HG02759 (cell line): ENCODE data around the gene VPS72.

Source experiments
- ATAC-seq: cut with Tn5 transposase; IDR thresholded peaks from one replicate; pipeline ENCODE4 v1.9.1; 2021; ENCODE audit warnings: mild to moderate bottlenecking, moderate library complexity; ENCODE audit not compliant: unreplicated experiment

VPS72 gene

DNA sequence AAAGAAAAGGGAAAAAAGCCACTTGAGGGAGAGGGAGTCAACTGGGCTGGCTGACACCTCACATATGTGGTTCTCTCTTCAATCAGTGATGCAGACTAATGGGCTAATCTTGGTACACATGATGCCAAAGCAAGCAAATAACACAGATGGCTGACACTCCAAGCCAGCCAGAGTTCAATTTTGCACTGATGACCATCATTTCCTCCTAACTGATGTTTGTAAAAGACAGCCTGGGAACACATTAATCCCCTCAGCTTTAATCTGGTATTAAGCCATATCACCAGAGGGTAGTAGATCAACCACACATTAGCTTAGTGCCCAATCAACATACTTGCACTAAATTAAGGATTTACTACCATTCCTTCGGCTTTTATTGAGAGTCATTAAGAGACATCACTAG lies 2.8 kb downstream of the VPS72 start:
- no peak for ATAC-seq

DNA sequence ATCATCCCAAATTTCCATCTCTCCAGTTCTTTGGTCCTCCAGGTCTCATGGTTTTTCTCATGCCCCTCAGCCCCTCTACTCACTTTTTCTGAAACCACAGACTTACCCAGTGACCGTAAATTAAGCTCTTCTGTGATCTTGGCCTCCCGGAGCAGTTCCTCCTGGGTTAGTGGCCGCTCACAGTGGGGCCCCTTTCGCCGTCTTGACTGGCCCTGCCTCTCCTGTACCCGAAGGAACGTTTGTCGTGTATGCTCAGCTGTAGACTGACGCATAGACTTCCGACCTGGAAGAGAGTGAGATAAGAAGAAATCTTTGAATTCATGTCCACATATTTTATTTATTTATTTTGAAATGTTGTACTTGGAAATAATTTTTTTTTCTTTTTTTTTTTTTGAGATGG lies 5.8 kb downstream of the VPS72 start:
- ATAC-seq, result no peak

GRCh38 chr1:151176514-151177045 lies 13.4 kb downstream of the VPS72 start:
- ATAC-seq, result no peak

DNA sequence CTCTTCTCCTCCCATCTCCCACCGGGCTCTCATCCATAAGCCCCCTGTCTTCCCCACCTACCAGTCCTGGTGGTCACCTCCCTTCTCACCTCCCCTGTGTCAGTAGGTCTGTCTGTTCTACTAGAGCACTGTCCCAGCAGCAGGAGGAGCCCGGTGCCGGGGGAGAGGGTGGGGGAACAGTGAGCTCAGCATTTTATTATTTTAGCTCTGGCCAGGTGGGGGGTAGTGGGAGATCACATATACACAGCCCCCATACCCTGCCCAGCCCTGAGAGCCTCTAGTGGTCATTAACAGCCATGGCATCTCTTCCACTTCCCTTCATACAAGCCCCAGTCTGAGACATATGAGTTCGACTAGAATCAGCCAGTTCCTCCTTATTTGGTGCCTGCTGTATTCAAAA lies 14.1 kb downstream of the VPS72 start, which contains the start of gene TMOD4:
Gene TMOD4, minus strand, starts transcription at position 119 of the 400 bp plus-strand sequence. CDS start 1,106 bp downstream, outside the sequence.
- no peak for ATAC-seq

DNA sequence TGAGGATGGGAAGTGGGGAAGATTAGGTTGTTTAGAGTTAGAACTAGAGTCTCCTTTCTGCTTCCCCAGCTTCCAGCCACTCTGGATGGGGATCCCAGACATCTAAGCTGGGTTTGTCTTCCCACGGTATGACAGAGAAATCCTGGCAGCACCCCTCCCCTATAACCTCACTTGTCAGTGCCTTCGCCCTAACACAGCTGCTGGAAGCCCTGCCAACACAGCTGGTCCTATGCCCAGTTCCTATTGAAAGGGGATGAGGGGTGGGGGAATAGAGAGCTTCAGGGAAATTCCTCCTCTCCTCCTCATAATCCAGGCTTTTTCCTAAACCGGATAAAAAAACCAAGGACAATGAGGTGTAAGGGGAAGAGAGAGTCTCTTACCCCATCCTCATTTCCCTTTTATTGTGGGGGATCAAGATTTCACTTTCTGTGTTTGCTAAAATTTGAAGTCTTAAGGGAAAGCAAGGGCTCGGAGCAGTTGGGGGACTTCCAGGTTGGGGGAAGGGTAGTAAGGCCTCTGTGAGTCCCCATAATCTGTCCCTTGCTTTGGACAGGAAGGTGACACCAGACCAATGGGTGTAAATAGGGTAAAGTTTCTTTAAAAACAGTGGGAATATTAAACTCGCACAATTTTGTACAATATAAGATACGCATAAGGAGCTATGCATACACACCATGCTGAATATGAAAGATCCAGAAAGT lies 14.8 kb downstream of the VPS72 start:
- ATAC-seq, result no peak

DNA sequence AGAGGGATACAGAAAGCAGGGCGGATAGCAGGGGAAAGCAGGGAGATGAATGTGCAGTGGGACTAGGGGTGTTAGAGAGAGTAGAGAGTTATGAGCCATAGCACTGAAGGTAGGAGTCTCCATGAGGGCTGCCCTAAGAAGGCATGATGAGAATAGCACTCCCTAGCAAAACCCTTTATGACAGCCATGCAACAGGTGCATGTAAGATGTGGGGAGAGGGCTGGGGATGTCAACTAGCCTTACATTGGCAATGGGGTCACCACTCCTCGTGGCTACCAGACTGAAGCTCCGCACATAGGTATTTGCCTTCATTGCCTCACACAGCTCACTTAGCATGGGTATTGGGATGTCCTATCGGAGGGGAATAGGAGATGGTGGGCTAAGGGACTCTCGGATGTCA lies 18.8 kb downstream of the VPS72 start:
- ATAC-seq, result no peak

DNA sequence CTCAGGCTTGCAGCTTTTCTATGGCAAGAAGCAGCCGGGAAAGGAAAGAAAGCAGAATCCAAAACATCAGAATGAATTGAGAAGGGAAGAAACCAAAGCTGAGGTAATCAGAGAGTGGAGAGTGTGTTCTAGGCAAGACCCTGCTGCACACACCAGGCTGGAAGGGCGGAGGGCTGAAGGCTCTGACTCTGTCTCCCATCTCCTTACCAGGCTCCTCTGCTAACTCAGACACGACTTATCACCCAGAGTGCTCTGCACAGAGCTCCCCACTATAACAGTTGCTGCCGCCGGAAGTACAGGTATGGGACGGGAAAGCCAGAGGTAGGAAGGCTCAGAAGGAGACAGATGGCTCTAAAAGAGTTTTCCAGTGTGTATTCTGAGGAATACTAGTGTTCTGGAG lies 22.9 kb downstream of the VPS72 start:
- no peak for ATAC-seq

GRCh38 chr1:151166505-151166956 lies 23.5 kb downstream of the VPS72 start:
- ATAC-seq, result no peak

DNA sequence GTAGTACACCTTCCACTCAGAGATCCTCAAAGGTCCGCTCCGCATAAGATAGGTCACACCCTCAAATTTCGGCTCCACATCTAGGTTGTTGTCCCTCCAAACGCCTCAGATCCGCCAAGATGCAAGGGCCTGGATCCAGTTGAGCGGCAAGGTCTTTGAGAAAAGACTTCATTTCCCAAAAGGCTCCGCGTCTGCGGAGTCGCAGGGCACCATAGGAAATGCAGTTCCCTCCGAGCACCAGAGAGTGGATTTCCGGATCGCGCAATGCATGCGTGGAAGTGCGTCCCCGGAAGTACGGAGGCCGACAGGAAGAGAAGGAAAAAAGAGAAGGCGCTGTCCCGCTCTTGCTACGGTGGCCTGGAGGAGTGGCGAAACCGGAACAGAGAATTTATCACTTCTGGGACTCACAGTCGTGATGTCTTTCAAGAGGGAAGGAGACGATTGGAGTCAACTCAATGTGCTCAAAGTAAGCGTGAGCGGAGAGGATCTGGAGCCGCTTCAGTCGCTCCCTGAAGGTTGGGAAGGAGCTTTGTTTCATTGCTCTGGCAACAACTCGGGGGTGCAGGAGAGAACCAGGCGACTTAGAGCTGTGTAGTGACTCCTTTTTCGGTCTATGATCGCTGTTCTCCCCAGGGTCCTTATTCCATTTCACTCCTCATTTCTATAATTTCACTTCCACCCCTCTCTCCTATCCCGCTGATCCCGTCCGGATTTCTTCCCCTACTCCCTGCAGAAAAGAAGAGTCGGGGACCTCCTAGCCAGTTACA lies 24.1 kb downstream of the VPS72 start, which contains the start of the genes LYSMD1 and SCNM1:
Gene LYSMD1, minus strand, starts transcription at position 165 of the 767 bp plus-strand sequence. CDS start 644 bp downstream, outside the sequence.
Gene SCNM1, plus strand, starts transcription at position 407 of the 767 bp plus-strand sequence. Its CDS starts 9 bp downstream, at position 416.
- ATAC-seq, result peak; percentile 90

- ATAC-seq, result peak; percentile 3
Measured at GRCh38 chr1:151165281-151165737, 24.7 kb downstream of the VPS72 start.

DNA sequence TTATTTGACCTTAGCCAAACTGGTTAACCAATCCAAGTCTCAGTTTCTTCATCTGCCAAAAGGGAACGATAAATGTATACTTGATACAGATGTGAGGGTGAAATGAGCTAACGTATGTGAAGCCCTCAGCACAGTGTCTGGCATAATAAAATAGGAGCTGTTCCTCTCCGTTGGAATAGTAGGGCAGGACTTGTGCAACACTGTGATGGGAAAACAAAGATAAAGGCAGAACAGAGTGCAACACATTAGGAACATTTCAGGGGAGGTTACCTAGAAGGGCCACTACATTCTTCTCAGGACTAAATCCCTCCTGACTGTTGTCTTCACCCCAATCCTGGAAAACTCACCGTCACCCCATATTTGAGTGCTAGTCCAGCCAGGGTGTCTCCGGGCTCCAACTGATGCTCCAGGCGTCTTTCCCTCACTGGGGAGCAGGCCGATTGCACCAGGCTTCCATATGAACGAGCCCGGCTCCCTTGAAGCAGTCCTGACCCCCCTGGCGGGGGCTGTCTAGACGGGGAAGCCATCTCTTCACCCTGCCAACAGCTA lies 25.2 kb downstream of the VPS72 start:
- peak; percentile 6 for ATAC-seq

- no peak for ATAC-seq
Measured at GRCh38 chr1:151159373-151159772, 30.6 kb downstream of the VPS72 start.

GRCh38 chr1:151158751-151159251 lies 31.2 kb downstream of the VPS72 start:
- no peak for ATAC-seq

GRCh38 chr1:151158326-151158725 lies 31.7 kb downstream of the VPS72 start:
- no peak for ATAC-seq

DNA sequence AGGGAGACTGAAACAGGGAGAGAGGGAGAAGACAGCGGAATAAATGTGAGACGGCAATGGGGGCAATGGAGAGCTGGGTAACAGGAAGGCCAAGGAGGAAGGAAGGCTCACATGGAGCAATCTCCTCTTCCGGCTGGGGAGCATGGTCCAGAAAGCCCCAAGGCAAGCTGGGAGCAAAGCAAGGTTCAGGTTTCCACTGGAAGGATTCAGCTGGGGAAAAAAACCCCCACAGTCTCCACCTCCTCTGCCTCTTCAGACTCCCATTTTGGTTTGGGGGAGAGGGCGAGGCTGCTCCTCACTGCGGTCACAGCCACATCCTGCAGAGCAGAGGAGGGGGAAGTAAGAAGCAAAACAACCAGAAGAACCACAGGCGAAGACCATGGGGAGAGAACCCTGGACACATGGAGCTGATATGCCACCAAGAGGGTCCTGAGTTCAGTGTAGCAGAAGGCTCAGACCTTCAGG lies 32.9 kb downstream of the VPS72 start:
- no peak for ATAC-seq

DNA sequence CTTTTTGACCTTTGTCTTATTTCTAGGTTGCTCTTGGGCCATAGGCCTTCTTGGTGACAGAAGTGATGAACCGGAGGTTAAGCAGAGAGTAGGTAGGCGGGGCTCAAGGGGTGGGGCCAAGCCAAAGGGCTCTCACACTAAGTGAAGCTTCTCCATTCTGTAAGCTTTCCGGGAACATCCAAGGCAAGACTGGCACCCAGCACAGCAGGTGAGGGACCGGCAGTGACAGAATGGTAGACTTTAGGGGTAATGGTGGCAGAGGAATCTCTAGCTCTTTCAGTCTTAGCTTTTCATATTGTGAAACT lies 33.5 kb downstream of the VPS72 start, which contains the start of gene TNFAIP8L2:
Gene TNFAIP8L2, plus strand, starts transcription at position 135 of the 305 bp plus-strand sequence. CDS start 2,049 bp downstream, outside the sequence.
- ATAC-seq, result peak; percentile 78

DNA sequence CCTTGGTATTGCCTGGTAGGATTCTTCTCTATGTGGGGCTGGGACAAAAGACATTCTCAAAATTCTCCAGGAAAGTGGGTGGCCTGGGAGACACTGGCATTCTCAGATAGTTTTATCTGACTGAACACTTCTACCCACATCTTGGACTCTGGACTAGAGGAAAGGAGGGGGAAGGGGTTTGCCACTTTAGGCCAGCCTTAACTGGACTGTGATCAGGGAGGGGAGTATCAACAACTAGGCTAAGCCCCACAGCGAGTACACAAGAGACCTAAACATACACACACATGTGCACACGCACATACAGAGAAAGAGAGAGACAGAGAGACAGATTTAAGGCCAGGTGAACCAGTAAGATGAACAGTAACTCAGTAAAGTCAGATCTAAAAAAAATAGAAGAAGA lies 42.3 kb downstream of the VPS72 start:
- ATAC-seq, result no peak

GRCh38 chr1:151147132-151147503 lies 42.9 kb downstream of the VPS72 start:
- ATAC-seq, result no peak

- ATAC-seq, result peak; percentile 99
Measured at GRCh38 chr1:151146412-151147131, 43.4 kb downstream of the VPS72 start, which contains the start of gene SEMA6C. Gene SEMA6C, minus strand, starts transcription at chr1:151146631. Its CDS starts 4,010 bp downstream, at chr1:151142621.

DNA sequence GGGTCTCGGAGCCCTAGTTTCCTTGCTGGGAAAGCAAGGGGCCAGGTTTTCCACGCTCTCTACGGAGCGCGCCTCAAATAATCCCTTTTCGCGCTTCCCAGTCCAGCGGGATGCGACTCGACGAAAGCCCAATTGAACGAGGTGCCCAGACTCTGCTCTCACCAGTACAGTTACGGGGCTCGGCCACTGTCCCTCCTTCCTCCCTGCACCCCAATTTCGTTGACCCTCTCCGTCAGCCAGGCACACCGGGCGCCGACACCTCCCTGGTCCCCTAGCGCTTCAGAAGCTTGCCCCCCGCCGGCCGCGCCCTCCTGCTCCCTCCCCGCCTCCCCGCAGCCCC lies 44.0 kb downstream of the VPS72 start:
- ATAC-seq, result no peak
